G401.6 (cell line): ENCODE results near the gene ALKBH3.

Source experiments
- FAIRE-seq: peaks from 2 replicates; lab custom pipeline; 2012; peaks lifted over from hg19 to GRCh38; lab: Jason Lieb, UNC

The ALKBH3 gene

DNA sequence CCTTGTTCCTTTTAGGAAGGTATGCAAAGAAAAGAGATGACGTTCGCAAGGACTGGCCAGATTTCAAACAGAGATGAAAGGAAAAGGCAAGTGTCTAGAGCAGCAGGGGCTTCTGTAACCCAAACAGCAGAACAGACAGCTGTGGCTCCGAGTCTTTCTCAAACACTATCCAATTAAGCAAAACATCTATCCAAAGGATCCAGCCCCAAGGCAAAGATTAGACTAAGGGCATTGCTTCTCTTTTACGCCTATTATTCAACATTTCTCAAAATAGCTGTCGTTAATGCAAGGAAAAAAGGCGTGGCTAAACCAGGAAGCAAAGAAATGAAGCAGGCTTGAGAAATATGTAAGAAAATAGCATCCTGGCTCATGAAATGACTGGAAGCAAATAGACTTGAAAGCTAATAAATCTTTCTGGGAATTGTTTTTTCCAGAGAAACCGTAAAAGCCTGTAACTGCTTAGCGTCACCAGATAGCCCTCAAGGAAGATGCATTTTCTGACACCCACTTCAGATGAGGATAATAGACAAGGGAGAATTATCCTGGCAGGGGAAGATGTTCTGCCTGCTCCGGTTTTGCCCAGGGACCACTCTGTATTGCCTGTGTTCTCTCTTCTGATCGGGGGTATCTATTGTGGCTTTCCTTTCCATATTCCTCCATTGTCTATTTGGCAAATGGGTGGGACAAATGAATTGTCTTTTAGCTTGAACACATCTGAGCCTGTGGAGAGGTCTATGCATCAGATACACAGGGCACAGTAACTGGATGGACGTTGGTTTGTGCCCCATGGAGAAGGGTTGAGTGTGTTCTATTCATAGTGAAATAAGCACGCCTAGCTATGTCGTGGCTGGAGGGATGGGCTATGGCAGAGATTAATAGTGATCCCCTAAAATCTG lies 82.0 kb downstream of the ALKBH3 start:
- no peak for FAIRE-seq

DNA sequence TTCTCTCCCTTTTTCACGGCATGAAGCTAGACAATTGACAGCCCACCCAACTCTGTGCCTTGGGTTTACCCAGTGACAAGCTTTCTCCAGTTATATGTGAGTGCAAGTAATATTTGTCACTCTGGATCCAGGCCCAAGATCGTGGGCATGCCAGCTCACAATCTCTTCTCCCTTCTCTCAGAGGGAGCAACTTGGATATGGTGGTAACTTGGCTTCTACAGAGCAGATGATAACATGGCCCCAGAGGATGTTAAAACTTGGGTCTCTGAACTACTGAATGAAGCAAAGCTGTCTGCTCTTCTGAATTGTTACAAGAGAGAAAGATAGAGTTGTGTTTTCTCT lies 82.6 kb downstream of the ALKBH3 start:
- FAIRE-seq, result no peak

DNA sequence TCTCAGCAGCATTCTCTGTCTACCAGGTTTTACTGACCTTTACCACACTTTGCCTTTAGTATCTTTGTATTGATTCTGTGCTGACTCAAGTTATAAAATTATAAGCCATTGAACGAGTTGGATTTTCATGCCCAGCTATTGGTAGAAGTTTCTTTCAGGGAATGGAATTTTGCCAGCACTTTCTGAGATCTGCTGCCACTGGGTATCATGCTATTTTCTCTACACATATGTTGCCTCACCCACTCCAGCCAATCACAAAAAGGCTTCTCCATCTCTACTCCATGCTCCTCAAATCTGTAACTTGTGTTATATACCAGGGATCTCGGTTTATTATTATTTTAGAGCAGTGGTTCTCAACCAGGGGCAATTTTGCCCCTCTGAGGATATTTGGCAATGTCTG lies 87.0 kb downstream of the ALKBH3 start:
- FAIRE-seq, result no peak

- FAIRE-seq, result no peak
These were observed 88.1 kb downstream of the ALKBH3 start for GRCh38 chr11:43968719-43969118.

- no peak for FAIRE-seq
These were observed 88.9 kb downstream of the ALKBH3 start for GRCh38 chr11:43969543-43969942.
